ENCODE data around the gene RRM2. TPM values are rescaled to one million over a fixed set of nuclear protein-coding genes. Genes with fewer than 3 reads are reported as not detected.

The RRM2 gene
- total RNA-seq, 1 donor from 2014 or later, result 28.3 TPM

DNA sequence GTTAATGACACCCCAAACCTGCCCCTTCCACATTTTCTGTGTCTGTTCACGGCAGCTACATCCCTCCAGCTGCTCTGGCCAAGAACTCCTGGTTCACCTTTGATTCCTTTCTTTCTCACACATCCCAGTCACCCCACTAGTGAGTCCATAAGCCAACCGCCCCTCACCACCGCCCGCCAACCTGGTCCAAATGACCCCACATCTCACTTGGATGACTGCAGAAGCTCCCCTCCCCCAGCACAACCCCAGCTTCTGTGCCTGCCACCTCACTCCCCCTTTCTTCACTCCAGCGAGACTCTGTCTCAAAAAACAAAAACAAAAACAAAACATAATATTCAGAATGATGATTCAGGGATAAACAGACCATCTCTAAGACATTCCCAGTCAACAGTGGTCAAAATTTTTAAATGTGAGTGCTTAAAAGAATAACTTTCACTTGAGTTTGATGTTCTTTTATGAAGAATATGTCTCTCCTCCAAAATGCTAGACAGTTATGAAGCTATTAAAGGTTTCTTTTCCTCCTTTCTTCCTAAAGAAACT is 45.5 kb upstream of the RRM2 start:
- no peak overlapping the region for H3K4me3 Mint-ChIP-seq (ENCODE audit: unreplicated experiment)
- H3K27me3 Mint-ChIP-seq (ENCODE audit: unreplicated experiment), result peaks cover 27% of the 10 kb centered on the region
- no peak for DNase-seq (ENCODE audit: extremely low spot score, unreplicated experiment)
- peaks cover 5% of the 10 kb centered on the region for H3K36me3 Mint-ChIP-seq (ENCODE audit: unreplicated experiment)
- TF ChIP-seq, protein P1, sequence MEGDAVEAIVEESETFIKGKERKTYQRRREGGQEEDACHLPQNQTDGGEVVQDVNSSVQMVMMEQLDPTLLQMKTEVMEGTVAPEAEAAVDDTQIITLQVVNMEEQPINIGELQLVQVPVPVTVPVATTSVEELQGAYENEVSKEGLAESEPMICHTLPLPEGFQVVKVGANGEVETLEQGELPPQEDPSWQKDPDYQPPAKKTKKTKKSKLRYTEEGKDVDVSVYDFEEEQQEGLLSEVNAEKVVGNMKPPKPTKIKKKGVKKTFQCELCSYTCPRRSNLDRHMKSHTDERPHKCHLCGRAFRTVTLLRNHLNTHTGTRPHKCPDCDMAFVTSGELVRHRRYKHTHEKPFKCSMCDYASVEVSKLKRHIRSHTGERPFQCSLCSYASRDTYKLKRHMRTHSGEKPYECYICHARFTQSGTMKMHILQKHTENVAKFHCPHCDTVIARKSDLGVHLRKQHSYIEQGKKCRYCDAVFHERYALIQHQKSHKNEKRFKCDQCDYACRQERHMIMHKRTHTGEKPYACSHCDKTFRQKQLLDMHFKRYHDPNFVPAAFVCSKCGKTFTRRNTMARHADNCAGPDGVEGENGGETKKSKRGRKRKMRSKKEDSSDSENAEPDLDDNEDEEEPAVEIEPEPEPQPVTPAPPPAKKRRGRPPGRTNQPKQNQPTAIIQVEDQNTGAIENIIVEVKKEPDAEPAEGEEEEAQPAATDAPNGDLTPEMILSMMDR (IDR thresholded peaks at IDR 0.05), result no peak
- H3K4me1 Mint-ChIP-seq (ENCODE audit: unreplicated experiment), result peaks cover 30% of the 10 kb centered on the region
- H3K27ac Mint-ChIP-seq (ENCODE audit: unreplicated experiment), result no peak overlapping the region
- H3K9me3 Mint-ChIP-seq (ENCODE audit: unreplicated experiment), result no peaks in the 10 kb centered on the region

GRCh38 chr2:10078001-10078400 is 44.5 kb upstream of the RRM2 start:
- no peaks in the 10 kb centered on the region for H3K9me3 Mint-ChIP-seq (ENCODE audit: unreplicated experiment)
- no peak overlapping the region for H3K4me3 Mint-ChIP-seq (ENCODE audit: unreplicated experiment)
- DNase-seq (ENCODE audit: extremely low spot score, unreplicated experiment), result no peak
- peaks cover 29% of the 10 kb centered on the region for H3K4me1 Mint-ChIP-seq (ENCODE audit: unreplicated experiment)
- TF ChIP-seq, protein P1 (IDR thresholded peaks at IDR 0.05), result no peak
- H3K27ac Mint-ChIP-seq (ENCODE audit: unreplicated experiment), result no peak overlapping the region
- H3K36me3 Mint-ChIP-seq (ENCODE audit: unreplicated experiment), result peaks cover 5% of the 10 kb centered on the region
- peaks cover 28% of the 10 kb centered on the region for H3K27me3 Mint-ChIP-seq (ENCODE audit: unreplicated experiment)

DNA sequence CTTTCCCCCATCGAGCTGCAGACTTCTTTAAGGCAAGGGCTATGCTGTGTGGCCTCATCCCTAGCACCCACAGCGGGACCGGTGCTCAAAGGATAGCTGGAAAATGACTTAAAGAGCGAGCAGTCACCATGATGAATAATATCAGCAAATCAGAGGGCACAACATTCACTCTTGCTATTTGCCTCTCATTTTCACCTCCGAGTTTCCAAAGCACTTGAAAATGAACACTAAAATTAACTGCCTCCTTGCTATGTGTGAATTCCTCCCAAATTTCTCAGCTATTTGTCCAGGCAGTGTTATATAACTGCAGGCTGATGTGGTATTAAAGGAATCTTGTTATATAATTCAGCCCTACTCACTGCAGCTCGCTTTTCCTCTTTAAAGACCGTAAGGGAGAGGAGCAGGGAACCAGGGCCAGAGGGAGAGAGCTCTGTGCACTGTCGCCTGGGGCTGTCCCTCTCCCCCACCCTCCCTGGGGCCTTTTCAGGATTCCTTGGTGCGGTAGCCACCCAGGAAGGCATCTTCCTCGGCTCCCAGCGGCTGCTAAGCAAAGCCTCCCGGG is 43.8 kb upstream of the RRM2 start:
- H3K27me3 Mint-ChIP-seq (ENCODE audit: unreplicated experiment), result peaks cover 35% of the 10 kb centered on the region
- peaks cover 5% of the 10 kb centered on the region for H3K36me3 Mint-ChIP-seq (ENCODE audit: unreplicated experiment)
- TF ChIP-seq, protein P1 (IDR thresholded peaks at IDR 0.05), result no peak
- peak overlapping the region; percentile 80 for H3K4me3 Mint-ChIP-seq (ENCODE audit: unreplicated experiment)
- peak overlapping the region; percentile 93 for H3K27ac Mint-ChIP-seq (ENCODE audit: unreplicated experiment)
- DNase-seq (ENCODE audit: extremely low spot score, unreplicated experiment), result no peak
- H3K9me3 Mint-ChIP-seq (ENCODE audit: unreplicated experiment), result no peaks in the 10 kb centered on the region
- H3K4me1 Mint-ChIP-seq (ENCODE audit: unreplicated experiment), result peaks cover 30% of the 10 kb centered on the region

DNA sequence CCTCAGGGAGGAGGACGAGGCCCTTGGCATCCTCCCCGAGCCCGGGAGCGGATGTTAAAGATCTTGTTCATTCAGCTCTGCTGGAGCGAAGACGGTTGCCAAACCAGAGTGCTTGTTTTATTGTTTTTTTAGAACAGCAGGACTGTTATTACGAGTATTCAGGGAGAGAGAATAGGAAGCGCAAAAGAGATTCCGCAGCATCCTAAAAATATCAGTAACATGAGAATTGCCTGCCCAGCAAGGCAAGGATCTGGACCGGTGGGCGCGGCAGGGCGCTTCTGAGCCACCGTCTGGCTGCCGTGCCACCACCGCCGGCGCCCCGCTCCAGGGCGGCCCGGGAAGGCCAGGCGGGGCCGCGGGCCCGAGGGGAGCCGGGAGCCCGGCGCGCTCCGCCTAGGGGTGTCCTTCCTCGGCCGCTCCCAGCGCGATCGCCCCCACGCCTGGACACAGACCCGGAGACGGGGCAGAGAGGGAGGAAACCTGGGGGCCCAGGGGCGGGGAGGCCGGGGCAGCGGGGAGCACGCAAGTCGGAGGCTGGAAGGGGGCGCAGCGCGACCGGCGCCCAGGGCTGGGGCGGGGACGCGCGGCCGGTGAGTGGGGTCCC is 43.2 kb upstream of the RRM2 start:
- Mint-ChIP-seq H3K4me1 (ENCODE audit: unreplicated experiment) (peaks cover 27% of the 10 kb centered on the region), H3K27ac (ENCODE audit: unreplicated experiment) (peak overlapping the region; percentile 93), H3K27me3 (ENCODE audit: unreplicated experiment) (peaks cover 40% of the 10 kb centered on the region), H3K4me3 (ENCODE audit: unreplicated experiment) (peak overlapping the region; percentile 80), H3K36me3 (ENCODE audit: unreplicated experiment) (peaks cover 5% of the 10 kb centered on the region), H3K9me3 (ENCODE audit: unreplicated experiment) (no peaks in the 10 kb centered on the region)
- DNase-seq (ENCODE audit: extremely low spot score, unreplicated experiment), result no peak
- TF ChIP-seq, protein P1 (IDR thresholded peaks at IDR 0.05), result no peak

DNA sequence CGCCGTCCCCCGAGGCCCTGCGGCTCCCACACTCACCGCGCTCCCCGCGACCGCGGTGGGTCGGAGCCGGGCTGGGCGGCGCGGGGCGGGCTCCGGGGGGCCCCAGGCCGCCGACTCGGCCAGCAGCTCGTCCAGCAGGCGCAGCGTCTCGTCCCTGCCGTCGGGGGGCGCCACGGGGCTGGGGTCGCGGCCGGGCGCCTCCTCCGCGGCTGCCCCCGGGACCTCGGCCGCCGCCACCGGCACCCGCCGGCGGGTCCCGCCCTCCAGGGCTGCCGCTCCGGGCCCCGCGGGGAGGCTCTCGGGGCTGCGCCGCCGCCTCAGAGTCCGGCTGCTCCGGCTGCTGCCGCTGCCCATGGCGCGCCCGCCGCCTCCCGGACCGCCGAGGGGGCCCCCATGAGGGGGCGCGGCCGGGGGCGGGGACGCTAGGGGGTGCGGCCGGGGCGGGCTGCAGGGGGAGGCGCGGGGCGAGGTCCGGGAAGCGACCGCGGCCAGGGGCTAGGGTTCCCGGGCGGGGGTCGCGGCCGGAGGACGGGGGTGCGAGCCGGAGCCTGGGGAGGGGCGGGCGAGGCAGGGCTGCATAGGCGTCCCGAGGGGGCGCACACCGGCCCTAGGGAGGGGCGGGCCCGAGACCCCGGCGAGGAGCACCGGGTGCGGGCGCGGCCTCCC is 42.5 kb upstream of the RRM2 start, which contains the start of gene CYS1:
TSS of gene CYS1 (minus strand) at position 542 of the 666 bp plus-strand sequence. CDS start at position 354, 188 bp downstream.
- no peak for DNase-seq (ENCODE audit: extremely low spot score, unreplicated experiment)
- Mint-ChIP-seq H3K36me3 (ENCODE audit: unreplicated experiment) (peaks cover 4% of the 10 kb centered on the region), H3K4me1 (ENCODE audit: unreplicated experiment) (peaks cover 27% of the 10 kb centered on the region), H3K27me3 (ENCODE audit: unreplicated experiment) (peaks cover 42% of the 10 kb centered on the region), H3K4me3 (ENCODE audit: unreplicated experiment) (peak within 1 kb of the TSS; percentile 80), H3K9me3 (ENCODE audit: unreplicated experiment) (no peaks in the 10 kb centered on the region), H3K27ac (ENCODE audit: unreplicated experiment) (peak within 1 kb of the TSS; percentile 93)
- TF ChIP-seq, protein P1 (IDR thresholded peaks at IDR 0.05), result peak; percentile 43

Measured in osteocyte (in vitro differentiated cells).